DMS 273 (cell line): ENCODE results near the gene OLIG1.

Experiments
- DNase-seq: peaks from one replicate; lab custom pipeline; 2025; ENCODE audit not compliant: unreplicated experiment; lab: John Stamatoyannopoulos, UW

The OLIG1 gene

DNA sequence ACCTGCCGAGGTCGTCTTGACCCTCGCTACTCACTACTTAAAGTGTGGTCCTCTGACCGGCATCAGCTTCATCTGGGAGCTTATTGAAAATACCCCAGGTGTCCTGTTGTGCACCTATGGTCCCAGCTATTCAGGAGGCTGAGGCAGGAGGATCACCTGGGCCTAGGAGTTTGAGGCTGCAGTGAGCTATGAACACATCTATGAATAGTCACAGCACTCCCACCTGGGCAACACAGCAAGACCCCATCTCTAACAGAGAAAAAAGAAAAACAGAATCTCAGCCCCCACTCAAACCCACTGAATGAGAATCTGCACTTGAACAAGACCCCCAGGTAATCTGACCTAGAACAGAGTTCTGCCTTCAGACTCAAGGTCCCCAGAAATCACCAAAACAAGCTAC lies 8.7 kb upstream of the OLIG1 start:
- DNase-seq = no peak

DNA sequence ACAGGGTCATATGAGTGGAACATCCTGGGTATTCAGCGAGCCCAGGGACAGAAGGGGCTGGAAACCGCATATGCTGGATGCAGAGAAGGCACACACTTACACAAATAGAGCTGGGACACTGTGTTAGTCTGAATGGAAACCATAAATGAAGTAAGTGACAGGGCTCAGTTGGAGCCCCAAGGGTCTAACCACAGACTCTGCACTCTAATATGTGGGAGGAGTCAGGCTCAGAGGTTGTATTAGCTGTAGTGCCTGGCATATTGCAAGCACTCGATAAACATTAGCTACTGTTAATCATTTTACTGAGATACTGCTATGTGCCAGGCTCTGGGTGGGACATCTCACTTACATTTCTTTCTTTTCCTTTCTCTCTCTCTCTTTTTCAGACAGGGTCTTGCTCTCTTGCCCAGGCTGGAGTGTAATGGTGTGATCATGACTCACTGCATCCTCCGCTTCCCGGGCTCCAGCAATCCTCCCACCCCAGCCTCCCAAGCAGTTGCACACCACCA lies 6.5 kb upstream of the OLIG1 start:
- no peak for DNase-seq

DNA sequence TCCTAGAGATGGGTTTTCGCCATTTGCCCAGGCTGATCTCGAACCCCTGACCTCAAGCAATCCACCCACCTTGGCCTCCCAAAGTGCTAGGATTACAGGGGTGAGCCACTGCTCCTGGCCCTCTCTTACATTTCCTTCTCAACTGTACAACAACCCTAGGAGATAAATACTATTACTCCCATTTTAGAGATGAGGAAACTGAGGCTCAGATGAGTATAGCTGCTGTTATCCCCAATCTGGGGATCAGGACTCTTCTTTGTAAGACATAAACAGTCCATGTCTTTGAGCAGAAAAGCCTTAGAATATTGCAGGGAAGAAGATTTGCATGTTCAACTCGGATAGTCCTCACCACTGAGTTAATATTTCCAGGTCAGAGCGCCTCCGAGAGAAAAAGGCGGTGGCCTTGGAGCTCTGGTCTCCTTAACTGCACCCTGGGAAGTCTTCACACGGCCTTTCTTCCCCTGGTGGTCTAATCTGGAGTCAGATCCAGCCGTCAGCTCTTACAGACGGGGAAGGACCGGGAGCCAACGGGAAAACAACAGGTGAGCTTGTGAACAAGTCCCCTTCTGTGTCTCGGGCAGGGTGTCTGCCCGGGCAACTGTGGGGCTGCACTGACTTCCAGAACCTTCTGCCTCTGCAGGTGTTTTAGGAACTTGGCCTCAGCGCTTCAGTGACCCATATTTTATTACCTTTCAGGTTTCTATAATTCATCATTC lies 5.9 kb upstream of the OLIG1 start:
- no peak for DNase-seq

- DNase-seq = no peak
These were observed 5.1 kb upstream of the OLIG1 start for GRCh38 chr21:33064623-33065390.

DNA sequence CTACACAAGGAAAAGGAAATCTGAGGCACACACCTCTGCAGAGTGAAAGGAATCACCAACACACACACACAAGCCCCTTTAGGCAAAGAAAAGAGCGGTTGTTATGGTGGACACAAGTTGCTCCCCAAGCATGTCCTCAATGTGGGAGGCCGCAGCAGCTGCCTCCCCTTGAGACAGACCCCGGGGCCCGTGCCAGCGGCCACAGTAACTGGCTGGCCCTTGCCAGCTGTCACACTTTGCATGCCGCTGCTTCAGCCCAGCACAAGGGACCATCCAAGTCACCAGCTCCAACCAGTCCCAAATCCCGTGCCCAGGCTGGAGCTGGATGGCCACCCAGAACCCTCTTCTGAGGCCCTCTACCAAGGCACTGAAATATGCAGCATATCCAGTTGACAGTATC lies 2.9 kb upstream of the OLIG1 start:
- peak; percentile 49 for DNase-seq

GRCh38 chr21:33067457-33067856 lies 2.5 kb upstream of the OLIG1 start:
- no peak for DNase-seq

DNA sequence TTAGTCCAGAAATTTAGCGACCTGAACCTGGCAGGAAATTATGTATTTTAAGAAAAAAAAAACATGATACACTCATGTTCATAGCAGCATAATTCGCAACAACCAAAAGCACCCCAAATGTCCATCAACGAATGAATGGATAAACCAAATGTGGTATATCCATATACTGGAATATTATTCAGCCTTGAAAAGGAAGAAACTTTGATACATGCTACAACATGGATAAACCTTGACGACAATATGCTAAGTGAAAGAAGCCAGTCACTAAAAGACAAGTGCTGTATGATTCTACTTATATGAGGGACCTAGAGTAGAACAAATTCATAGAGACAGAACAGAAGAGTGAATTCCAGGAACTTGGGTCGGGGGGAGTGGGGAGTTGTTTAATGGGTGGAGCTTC lies 698 bp upstream of the OLIG1 start:
- no peak for DNase-seq

GRCh38 chr21:33069645-33069993 lies 322 bp upstream of the OLIG1 start:
- no peak for DNase-seq

- DNase-seq = no peak
These were observed 730 bp downstream of the OLIG1 start for GRCh38 chr21:33070744-33070997.

DNA sequence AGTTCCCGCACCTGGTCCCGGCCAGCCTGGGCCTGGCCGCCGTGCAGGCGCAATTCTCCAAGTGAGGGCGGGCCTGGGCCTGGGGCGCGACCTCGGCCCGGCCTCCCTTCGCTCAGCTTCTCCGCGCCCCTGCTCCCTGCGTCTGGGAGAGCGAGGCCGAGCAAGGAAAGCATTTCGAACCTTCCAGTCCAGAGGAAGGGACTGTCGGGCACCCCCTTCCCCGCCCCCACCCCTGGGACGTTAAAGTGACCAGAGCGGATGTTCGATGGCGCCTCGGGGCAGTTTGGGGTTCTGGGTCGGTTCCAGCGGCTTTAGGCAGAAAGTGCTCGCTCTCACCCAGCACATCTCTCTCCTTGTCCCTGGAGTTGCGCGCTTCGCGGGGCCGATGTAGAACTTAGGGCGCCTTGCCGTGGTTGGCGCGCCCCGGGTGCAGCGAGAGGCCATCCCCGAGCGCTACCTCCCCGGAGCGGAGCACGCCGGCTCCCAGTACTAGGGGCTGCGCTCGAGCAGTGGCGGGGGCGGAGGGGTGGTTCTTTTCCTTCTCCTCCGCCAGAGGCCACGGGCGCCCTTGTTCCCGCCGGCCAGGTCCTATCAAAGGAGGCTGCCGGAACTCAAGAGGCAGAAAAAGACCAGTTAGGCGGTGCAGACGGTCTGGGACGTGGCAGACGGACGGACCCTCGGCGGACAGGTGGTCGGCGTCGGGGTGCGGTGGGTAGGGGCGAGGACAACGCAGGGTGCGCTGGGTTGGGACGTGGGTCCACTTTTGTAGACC lies 1.2 kb downstream of the OLIG1 start:
- peak; percentile 73 for DNase-seq

DNA sequence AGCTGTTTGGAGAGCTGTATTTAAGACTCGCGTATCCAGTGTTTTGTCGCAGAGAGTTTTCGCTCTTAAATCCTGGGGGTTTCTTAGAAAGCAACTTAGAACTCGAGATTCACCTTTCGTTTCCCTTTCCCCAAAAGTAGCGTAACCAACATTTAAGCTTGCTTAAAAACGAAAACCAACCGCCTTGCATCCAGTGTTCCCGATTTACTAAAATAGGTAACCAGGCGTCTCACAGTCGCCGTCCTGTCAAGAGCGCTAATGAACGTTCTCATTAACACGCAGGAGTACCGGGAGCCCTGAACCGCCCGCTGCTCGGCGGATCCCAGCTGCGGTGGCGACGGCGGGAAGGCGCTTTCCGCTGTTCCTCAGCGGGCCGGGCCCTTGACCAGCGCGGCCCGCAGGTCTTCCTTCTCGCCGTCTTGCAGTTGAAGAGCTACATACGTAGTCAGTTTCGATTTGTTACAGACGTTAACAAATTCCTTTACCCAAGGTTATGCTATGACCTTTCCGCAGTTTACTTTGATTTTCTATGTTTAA lies 1.9 kb downstream of the OLIG1 start:
- peak; percentile 63 for DNase-seq

DNA sequence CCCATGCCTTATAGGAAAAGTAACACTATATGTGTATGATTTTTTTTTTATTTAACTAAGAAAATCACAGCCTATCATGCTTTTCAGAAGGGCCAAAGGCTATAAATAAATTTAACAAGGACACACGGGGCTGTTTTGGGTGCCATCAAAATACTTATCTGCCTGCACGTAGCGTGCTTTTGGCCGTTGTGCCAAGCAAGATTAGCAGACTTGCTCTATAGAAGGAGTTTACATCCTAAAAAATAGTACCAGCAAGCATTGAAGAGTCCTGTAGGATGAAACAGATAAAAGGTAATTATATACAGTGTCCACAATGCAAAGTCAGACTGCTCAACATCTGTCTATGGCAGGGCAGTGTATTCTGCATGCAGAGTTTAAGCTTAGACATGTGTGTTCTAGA lies 3.7 kb downstream of the OLIG1 start:
- no peak for DNase-seq

DNA sequence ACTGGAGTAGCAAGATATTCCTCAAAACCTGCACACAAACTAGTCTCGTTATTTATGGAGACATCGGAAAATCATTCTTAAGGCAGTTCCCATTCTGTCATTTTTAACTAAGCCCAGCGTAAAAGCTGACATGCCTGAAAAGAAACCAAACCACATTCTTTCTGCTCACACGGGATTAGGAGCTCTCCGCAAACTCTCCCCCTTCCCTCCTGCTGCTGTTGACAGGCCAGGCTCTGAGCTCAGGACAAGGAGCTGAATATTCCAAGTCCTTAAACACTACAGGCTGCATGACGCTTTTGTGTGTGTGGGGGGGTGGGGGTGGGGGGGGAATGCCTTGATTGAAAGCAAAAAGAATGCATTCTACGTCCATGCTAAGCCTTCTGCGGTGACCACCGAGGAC lies 5.2 kb downstream of the OLIG1 start:
- DNase-seq = no peak

GRCh38 chr21:33075596-33076195 lies 5.8 kb downstream of the OLIG1 start:
- no peak for DNase-seq

- DNase-seq = no peak
These were observed 6.8 kb downstream of the OLIG1 start for GRCh38 chr21:33076600-33077329.

- DNase-seq = peak; percentile 43
These were observed 9.1 kb downstream of the OLIG1 start for GRCh38 chr21:33078907-33079582.

- peak; percentile 38 for DNase-seq
These were observed 10.4 kb downstream of the OLIG1 start for GRCh38 chr21:33080376-33080775.

- peak; percentile 22 for DNase-seq
These were observed 10.8 kb downstream of the OLIG1 start for GRCh38 chr21:33080776-33081175.

DNA sequence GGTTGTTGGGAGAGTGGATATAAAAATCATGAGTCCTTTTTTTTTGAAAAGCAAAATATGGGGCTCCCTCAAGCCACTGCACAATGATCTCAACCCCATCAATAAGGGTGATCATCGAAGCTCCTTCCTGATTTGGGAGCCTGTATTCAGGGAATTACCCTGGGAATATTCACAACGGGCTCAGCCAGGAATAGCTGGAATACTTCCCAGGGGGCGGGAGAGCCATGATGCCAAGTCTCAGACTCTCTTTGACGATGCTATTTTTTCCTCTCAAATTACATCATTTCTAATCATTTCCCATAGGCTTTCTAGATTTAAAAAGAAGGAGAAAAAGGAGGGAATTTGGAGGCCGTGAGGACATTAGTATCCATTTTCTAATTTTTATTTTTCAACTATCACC lies 18.4 kb downstream of the OLIG1 start:
- DNase-seq = no peak
